GM18951 (cell line): ENCODE measurements around the gene SERPINB13.

ENCODE experiments used
- POLR2A ChIP-seq: IDR thresholded peaks from 4 replicates; pipeline ENCODE4 v1.6.1; 2011; ENCODE audit warnings: mild to moderate bottlenecking; ENCODE audit not compliant: insufficient read length, insufficient read depth; ENCODE audit errors: extremely low read depth
- in situ Hi-C: fragments of 300-500 bp; cut with MboI; formaldehyde crosslinking; loops from one replicate; pipeline ENCODE4 v1.12.0; 2022; ENCODE audit warnings: low sequenced_read_pairs, mixed read lengths, inconsistent platforms; ENCODE audit not compliant: unreplicated experiment

The SERPINB13 gene, protein sequence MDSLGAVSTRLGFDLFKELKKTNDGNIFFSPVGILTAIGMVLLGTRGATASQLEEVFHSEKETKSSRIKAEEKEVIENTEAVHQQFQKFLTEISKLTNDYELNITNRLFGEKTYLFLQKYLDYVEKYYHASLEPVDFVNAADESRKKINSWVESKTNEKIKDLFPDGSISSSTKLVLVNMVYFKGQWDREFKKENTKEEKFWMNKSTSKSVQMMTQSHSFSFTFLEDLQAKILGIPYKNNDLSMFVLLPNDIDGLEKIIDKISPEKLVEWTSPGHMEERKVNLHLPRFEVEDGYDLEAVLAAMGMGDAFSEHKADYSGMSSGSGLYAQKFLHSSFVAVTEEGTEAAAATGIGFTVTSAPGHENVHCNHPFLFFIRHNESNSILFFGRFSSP

DNA sequence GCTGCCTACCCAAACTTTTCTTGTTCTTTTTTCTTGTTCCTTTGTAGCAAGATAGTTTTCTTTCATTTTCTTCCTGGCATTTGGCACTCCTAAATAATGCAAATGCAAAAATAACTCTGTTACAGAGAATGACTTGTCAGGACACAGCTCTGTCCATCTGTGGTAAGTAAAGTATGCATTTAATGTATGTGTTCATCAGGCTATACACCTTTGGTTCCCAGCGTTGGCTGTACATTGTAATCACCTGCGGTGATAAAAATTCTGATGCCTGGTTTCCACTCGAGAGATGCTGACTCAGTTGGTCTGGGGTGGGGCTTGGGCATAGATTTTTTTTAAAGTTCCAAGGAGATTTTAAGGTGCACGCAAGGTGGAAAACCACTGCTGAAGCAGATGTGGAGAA lies at the start of gene SERPINB13:
SERPINB13 (plus strand) TSS at position 378 of the 400 bp plus-strand sequence. CDS start 1,325 bp downstream, outside the sequence.
- no peak for TF ChIP-seq POLR2A
- in situ Hi-C loops, result no loop called here

DNA sequence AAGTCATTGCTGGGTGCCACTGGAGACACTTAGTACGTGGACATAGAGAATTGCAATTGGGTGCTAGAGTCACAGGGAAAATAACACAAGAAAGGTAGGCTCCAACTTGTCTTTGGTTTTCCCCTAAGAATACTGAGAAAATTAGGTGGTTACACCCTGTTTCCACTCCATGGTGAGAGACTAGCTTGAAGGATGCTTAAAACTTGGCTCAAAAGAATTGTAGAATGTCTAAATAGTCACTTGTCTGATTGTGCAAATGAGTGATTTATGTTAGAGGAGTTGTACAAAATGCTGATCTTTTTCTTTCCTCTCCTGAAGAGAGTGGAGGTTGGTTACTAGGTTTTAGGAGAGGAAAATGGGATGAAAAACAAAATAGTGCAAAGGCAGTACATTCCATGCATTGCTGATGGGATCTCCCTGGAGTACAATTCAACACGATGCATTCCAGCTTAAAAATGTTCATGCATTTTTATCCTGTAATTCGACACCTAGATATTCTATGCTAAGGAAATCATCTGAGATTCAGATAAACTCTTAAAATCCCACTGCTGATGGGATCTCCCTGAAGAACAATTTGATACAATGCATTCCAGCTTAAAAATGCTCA lies 47.1 kb upstream of the SERPINB13 start:
- in situ Hi-C loops, result no loop called here
- no peak for TF ChIP-seq POLR2A

DNA sequence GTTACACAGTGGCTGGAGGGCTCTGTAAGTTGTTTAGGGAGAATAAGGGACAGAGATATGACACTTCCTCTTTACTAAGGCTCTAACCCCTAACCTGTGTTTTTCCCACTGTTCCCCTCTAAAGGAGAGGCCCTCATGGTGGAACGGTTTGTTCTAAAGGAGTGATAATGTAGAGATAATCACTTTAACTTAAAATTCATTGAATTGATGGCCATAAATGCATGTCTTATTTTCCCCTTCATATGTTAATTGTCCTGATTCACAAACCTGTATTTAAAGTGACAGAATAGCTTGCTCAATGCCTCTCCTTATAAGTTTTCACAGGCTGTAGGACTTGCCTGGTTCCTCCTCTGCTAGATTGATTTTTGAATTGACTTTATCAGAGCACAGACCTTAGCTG lies 45.1 kb upstream of the SERPINB13 start, which contains the start of gene SERPINB12:
SERPINB12 (plus strand) TSS at position 301 of the 400 bp plus-strand sequence. CDS start 13,791 bp downstream, outside the sequence.
- no peak for TF ChIP-seq POLR2A
- in situ Hi-C loops, result no loop called here

DNA sequence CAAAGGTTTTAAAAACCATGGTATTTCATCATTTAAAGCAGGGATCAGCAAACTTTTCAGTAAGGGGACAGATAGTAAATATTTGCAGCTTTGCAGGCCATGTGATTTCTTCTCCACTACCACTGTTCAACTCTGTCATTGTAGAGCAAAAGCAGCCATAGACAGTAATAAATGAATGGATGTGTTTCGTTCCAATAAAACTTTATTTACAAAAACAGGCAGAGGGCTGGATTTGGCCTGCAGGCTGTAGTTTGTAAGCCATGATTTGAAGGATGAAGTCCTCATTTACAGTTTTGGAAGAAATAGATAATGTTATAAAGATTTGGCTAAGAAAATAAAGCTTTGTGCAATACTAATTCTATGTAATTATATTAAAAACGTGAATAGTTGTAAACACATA lies 43.1 kb upstream of the SERPINB13 start:
- in situ Hi-C loops, result no loop called here
- TF ChIP-seq POLR2A, result no peak

DNA sequence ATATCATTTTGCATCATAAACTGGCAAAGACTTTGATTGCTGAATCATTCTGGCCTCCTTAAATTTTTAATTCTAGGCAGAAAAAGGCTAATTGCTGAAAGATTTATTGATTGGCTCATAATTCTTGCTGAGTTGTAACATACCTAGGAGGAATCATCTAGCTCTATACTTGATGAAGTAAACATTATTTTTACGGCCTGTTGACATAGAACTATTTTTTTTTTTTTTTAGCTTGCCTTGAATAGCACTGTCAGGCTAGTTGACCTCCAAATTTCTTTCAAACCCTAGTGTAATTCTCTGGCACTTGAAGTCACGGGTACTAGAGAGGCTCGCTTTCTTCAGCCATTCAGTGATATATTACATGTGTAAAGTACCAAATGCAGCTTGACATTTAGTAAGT lies 42.1 kb upstream of the SERPINB13 start:
- in situ Hi-C loops, result no loop called here
- no peak for TF ChIP-seq POLR2A

DNA sequence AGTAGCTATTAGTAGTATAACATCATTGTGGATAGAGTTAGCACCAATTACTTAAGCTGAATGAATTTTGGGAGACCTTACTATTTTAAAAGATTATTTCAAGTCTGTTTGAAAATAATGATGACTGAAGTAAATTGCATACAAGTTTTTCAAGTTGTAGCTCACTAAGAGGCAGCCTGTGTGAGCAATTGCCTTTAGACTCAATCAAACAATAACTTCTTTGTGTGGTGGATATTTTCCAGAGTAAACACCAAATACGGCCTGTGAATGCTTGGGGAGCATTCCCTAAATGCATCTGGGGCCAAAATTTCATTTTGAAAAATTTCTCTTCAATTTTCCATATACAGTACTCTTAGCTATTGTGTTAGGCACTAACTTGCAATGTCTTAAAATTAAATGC lies 37.1 kb upstream of the SERPINB13 start:
- in situ Hi-C loops, result no loop called here
- TF ChIP-seq POLR2A, result no peak

DNA sequence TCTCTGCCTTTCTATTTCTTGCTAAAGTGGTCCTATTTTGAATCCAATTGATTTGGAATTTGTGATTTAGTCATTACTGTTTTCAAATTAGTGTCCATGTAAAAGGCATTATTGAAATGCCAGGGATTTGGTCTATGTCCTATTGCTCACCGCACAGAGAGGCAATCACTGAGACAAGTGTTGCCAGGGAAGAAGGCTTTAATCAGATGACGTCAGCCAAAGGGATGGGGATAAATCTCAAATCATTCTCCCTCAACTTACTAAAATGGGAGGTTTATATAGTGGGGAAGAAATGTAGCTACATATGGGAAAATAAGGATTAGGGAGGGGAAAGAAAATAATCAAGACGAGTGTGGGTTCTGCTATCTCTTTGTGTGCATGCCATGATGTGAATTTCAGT lies 35.4 kb upstream of the SERPINB13 start:
- in situ Hi-C loops, result no loop called here
- no peak for TF ChIP-seq POLR2A

DNA sequence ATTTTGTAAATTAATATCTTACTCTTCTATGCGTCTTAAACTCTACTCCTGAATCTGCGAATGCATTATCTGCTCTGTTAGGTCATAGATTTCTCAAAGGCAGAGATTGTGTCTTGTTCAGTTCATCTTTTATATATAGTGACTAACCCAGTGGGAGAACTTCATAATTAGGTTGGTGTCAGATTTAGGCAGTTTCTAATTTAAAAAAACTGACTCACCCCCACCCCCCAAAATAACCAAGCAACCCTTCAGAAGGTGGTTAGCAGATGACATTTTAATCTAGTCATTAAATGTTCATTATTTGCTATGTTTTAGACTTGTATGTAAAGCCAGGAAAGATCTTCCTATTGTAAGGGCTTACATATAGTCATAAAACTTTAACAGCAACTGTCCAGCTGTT lies 34.6 kb upstream of the SERPINB13 start:
- in situ Hi-C loops, result no loop called here
- no peak for TF ChIP-seq POLR2A

DNA sequence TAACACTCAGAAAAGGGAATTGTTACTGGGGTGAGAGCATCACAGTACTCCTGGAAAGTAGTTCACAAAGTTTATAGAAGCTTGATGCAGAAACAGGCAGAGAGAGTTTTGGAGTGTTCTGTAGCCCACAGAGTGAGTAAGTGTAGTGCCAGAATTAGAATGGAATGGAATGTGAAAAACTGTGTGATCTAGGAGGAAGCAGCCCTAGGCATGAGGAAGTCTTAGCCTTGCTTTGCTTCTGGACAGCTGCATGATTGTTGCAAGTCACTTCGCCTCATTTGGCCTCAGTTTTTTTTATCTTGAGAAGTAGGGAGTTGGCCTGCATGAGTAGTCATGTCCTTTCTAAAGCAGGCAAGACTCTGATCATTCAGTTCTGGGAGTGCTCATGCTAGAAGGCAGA lies 34.1 kb upstream of the SERPINB13 start:
- in situ Hi-C loops, result no loop called here
- no peak for TF ChIP-seq POLR2A

DNA sequence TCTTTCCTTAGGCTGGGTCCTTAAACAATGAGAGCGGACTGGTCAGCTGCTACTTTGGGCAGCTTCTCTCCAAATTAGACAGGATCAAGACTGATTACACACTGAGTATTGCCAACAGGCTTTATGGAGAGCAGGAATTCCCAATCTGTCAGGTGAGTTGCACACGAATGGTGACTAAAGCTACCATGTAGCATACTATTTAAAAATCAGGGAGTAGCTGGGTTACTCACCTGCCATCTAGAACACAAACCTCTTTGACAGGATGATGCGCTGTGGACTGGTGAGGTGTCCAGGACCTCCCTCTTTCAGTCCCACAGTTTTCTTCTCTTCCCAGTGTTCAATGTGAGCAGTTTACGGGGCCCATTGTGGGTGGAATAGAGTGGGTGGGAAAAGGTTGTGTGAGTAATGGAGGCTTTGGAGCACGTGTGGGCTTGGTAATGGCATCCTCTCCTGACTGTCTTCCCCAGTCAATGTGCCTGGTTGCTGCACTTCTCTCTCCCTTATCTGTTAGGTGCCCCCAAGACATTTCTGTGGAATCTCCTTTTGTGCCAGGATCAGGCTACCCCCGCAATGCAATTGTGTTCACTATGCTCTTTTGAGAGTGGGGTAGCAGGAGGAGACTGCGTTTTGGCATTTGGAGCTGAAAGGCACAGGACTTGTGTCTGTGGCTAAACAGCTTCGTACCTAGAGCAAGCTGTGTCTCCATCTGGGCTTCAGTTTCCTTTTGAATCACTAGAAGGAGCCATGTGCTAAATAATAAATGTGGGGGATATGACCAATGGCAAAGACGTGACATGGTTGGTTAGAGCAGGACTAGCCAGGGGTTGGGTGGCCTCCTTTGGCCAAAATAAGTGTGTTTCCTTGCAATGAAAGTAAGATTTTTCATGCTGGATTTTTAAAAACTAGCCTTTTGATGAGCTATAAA lies 27.3 kb upstream of the SERPINB13 start:
- no peak for TF ChIP-seq POLR2A

DNA sequence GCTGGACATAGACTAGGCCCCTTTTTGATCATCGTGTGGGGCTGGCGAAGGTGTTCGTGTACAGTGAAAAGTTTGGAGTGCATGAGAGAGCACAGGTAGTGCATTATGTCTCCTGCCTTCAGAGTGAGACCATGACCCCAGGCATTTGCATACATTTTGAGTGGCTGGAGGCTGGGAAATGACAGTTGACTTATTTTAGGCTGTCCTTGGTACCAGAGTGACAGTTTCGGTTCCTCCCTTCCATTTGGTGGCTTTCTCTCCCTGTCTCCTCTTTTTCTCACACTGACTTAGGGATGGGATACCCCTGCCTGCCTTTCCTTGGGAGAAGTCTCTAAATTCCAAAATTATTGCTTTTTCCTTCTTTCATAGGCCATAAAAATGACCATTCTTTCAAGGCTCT lies 24.9 kb upstream of the SERPINB13 start:
- in situ Hi-C loops, result no loop called here
- TF ChIP-seq POLR2A, result no peak

More for the DNA sequence above, 27.3 kb upstream of the SERPINB13 start:
- in situ Hi-C loops, result no loop called here

DNA sequence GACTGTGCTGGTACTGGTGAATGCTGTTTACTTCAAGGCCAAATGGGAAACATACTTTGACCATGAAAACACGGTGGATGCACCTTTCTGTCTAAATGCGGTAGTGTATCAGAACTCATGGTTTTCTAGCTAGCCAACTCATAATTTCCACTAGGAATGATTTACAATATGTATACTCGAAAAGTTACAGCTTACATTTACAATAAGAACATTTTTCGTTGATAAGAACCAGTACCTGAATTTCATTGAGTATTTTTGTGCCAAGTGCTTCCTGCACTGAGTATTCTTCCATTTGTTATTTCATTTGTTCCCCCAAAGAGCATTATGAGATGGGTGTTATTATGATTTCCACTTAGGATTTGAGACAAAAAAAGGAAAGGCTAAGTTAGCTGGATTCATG lies 23.1 kb upstream of the SERPINB13 start:
- in situ Hi-C loops, result no loop called here
- TF ChIP-seq POLR2A, result no peak

DNA sequence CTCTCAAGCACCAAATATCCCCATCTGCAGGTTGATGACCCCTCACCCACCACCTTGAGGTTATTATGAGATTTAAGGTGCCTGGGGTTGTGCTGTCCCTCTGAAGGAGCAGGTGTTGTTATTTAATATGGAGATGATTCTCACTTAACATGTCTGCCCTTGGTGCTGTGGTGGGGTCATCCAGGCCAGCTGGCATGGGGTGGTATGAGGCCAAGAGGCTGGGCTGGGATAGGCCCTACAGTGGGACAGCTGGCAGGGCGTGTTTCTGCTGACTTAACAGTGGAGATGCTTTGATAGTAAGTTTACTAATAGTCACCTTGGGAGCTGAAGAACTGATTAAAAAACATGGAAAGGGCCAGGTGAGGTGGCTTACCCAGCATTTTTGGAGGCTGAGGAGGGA lies 22.6 kb upstream of the SERPINB13 start:
- in situ Hi-C loops, result no loop called here
- TF ChIP-seq POLR2A, result no peak

DNA sequence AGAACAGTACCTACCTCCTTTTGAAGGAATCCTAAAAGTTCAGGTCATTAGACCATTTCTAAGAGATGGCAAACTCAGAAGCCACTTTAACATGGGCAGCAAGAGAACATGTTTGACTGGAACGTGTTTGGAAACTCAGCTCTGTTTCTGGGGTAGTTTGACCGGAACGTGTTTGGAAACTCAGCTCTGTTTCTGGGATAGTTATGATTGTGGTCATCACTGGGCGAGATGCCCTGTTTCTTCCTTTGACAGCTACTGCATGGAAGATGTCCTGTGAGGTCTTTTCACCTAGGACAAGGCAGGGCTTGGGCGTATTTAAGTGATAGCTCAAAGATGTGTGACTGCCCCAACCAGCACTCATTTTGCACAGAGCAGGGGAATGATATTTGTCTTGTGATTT lies 19.9 kb upstream of the SERPINB13 start:
- TF ChIP-seq POLR2A, result no peak
- in situ Hi-C loops, result no loop called here

DNA sequence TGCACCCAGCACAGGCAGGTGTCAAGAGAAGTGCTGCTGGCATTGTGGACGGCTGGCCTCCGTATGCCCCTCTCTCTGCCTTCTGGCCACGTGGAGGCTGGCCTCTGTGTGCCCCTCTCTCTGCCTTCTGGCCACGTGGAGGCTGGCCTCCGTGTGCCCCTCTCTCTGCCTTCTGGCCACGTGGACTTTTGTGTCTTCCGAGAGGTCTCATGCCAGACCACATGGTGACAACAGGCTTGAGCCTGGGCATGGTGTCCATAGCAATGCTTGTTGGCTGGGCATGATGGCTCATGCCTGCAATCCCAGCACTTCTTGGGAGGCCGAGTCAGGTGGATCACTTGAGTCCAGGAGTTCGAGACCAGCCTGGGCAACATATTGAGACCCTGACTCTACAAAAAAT lies 19.3 kb upstream of the SERPINB13 start:
- no peak for TF ChIP-seq POLR2A
- in situ Hi-C loops, result no loop called here
